Neural progenitor cell (in vitro differentiated cells): ENCODE data around the gene CENPC.

Experiments used
- EZH2 ChIP-seq: fragments of 200-600 bp; sonication (generic); IDR thresholded peaks from 2 replicates; pipeline ENCODE4 v1.6.1; 2017; ENCODE audit warnings: antibody characterized with exemption, mild to moderate bottlenecking, moderate library complexity
- EZH2phosphoT487 ChIP-seq: fragments of 200-600 bp; sonication (generic); IDR thresholded peaks from 2 replicates; pipeline ENCODE4 v1.6.1; 2017; ENCODE audit warnings: antibody characterized with exemption
- TF ChIP-seq, protein P1 (sequence below): fragments of 200-600 bp; sonication (generic); IDR thresholded peaks from 2 replicates; pipeline ENCODE4 v1.5.1; 2017; ENCODE audit warnings: antibody characterized with exemption, mild to moderate bottlenecking

GRCh38 chr4:67452100-67452845, 93.0 kb downstream of the CENPC start:
- TF ChIP-seq, protein P1, sequence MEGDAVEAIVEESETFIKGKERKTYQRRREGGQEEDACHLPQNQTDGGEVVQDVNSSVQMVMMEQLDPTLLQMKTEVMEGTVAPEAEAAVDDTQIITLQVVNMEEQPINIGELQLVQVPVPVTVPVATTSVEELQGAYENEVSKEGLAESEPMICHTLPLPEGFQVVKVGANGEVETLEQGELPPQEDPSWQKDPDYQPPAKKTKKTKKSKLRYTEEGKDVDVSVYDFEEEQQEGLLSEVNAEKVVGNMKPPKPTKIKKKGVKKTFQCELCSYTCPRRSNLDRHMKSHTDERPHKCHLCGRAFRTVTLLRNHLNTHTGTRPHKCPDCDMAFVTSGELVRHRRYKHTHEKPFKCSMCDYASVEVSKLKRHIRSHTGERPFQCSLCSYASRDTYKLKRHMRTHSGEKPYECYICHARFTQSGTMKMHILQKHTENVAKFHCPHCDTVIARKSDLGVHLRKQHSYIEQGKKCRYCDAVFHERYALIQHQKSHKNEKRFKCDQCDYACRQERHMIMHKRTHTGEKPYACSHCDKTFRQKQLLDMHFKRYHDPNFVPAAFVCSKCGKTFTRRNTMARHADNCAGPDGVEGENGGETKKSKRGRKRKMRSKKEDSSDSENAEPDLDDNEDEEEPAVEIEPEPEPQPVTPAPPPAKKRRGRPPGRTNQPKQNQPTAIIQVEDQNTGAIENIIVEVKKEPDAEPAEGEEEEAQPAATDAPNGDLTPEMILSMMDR: no peak
- TF ChIP-seq EZH2phosphoT487: no peak
- TF ChIP-seq EZH2: no peak
